ENCODE measurements around the gene GCNT4.

Gene GCNT4

DNA sequence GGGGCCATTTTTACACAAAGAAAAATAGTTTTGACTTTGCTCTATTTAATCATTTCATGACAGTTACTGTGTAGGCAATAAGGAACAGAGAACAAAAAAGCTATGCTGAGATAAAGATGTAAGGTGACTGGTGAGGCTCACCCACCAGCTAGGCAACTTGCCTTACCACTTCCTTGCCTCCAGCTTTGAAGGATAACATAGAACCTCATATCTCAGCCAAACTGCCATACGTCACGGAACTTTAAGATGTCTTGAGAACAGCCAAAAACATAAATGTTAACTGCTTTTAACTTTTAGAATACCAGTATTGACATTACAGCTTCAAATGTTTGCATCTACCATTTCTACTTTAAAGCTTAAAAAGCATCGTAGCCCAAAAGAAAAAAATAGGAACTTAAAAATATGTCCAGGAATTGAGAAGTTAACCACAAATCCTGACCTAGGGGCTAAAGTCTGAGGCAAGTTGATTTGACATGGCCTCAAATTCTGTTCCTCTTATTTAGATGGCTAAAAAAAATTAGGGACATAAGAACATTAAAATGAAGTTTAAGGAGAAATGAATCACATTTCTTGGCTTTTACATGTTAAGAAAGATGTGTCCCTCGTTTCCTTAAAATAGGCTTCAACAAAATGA lies 7.7 kb upstream of the GCNT4 start:
- no peak for TF ChIP-seq JUND (IDR thresholded peaks at IDR 0.05; ENCODE audit: low read depth)
- in situ Hi-C loops (cut with HindIII; ENCODE audit: low pct_unique_long_range_greater_than_20kb, low sequenced_read_pairs): no loop called here
- no peak for DNase-seq (ENCODE audit: low read depth in 1 of 2, low spot score in 1 of 2)

GRCh38 chr5:75058986-75059535 lies 6.7 kb upstream of the GCNT4 start:
- DNase-seq (ENCODE audit: low read depth in 1 of 2, low spot score in 1 of 2): no peak
- no peak for TF ChIP-seq JUND (IDR thresholded peaks at IDR 0.05; ENCODE audit: low read depth)
- in situ Hi-C loops (cut with HindIII; ENCODE audit: low pct_unique_long_range_greater_than_20kb, low sequenced_read_pairs): no loop called here

GRCh38 chr5:75057561-75057960 lies 5.2 kb upstream of the GCNT4 start:
- TF ChIP-seq JUND (IDR thresholded peaks at IDR 0.05; ENCODE audit: low read depth): no peak

GRCh38 chr5:75055727-75056144 lies 3.4 kb upstream of the GCNT4 start:
- TF ChIP-seq JUND (IDR thresholded peaks at IDR 0.05; ENCODE audit: low read depth): no peak
- DNase-seq (ENCODE audit: low read depth in 1 of 2, low spot score in 1 of 2): no peak
- in situ Hi-C loops (cut with HindIII; ENCODE audit: low pct_unique_long_range_greater_than_20kb, low sequenced_read_pairs): no loop called here

More at GRCh38 chr5:75057561-75057960, 5.2 kb upstream of the GCNT4 start:
- in situ Hi-C loops (cut with HindIII; ENCODE audit: low pct_unique_long_range_greater_than_20kb, low sequenced_read_pairs): no loop called here
- DNase-seq (ENCODE audit: low read depth in 1 of 2, low spot score in 1 of 2): no peak

DNA sequence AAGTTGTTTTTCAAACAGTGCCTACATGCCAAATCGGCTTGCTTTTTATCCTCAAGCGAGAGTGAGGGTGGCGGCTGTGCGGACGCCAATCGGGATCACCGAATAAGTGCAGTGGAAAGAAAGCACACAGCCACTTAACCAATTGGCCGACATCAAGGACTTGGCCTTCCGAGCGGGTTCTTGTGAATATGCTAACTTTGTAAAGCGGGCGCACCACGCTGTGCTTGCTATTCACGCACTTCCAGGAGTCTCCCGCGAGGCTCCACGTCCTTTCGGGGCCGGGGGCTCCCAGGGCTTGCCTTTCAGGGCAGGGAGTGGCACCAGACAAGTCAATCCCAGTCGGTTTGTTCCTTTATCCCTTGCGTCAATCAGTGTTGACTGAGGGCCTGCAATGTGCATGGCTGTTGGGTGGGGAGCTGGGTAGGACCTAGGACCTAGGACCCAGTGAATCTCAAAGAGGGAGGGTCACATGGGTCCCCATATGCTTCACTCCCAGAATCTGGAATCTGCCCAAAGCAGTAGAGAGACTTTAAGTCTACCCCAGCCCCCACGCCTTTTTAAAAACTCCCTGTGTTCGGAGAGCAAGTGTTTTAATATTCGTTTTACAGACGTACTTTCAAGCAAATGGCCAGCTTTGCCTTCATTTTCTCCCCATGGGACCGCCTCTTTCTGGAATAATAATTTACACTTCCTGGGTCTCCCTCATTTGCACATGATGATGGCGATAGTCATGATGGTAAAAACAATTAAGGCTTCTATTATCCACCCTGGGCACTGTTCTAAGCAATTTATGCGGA lies 2.0 kb upstream of the GCNT4 start:
- no peak for DNase-seq (ENCODE audit: low read depth in 1 of 2, low spot score in 1 of 2)
- TF ChIP-seq JUND (IDR thresholded peaks at IDR 0.05; ENCODE audit: low read depth): no peak
- in situ Hi-C loops (cut with HindIII; ENCODE audit: low pct_unique_long_range_greater_than_20kb, low sequenced_read_pairs): no loop called here

DNA sequence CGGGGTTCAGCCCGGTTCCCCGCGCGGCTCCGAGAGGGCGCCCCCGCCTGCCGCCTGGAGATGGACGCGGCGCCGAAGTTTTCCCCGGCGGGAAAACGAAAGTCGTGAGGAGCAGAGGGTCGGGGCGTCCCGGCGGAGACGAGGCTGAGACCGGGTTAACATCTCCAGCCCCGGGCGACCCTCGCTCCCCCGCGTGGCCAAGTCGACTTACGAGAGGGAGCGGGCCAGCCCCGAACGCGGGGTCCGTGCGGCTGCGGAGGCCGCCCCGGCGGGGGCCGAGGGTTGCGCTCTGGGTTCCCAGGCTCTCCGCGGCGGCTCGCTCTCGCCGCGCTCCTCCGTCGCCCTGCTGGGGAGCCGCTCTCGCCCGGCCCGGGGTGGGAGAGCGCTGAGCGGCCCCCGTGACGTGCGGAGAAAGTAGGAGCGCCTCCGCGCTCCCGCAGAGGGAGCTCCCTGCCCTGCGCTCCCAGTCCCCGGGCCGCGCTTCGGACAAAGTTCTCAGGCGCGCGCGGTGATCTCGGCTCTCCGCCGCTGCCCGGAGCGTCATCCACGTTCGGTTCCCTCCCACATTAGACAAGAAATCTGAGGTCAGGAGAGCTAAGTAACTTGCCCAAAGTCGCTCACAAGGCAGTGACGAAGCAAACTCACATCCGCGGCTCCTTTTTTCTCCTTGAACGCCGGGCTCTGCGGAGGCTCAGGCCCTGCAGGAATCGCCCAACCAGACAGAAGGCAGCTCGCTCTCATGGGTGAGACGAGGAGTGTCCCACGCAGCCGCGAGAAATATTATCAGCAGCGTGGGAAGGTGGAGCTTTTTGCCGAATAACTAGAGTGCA lies 1.2 kb upstream of the GCNT4 start:
- no peak for TF ChIP-seq JUND (IDR thresholded peaks at IDR 0.05; ENCODE audit: low read depth)
- peak; percentile 39 to 61 for DNase-seq (ENCODE audit: low read depth in 1 of 2, low spot score in 1 of 2)
- in situ Hi-C loops (cut with HindIII; ENCODE audit: low pct_unique_long_range_greater_than_20kb, low sequenced_read_pairs): no loop called here

GRCh38 chr5:75053054-75053303 lies 621 bp upstream of the GCNT4 start:
- no peak for DNase-seq (ENCODE audit: low read depth in 1 of 2, low spot score in 1 of 2)
- no peak for TF ChIP-seq JUND (IDR thresholded peaks at IDR 0.05; ENCODE audit: low read depth)
- in situ Hi-C loops (cut with HindIII; ENCODE audit: low pct_unique_long_range_greater_than_20kb, low sequenced_read_pairs): no loop called here

DNA sequence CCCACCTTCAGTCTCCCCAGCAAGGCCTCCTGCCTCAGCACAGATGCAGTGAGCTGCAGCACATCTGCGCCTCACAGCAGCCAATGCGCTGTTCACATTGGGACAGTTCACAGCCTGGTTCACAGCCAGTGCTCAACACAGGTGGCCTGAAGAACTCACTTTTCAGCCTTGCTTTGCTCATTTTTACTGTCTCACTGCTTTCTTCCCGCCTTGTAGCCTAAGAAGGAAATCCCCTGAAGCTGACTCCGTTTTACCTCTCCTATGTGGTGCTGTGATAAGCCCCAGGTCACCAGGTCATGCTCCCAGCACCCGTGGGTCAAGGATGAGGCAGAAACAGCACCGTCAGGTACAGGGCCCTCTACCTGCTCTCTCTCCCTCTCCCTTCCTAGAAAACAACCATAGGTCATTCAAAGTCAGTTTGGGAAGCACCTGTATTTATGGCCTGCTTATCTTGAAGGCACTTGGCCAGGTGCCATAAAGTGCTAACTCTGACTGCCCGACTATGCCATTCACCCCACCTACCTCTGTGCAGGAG lies 1.1 kb downstream of the GCNT4 start:
- in situ Hi-C loops (cut with HindIII; ENCODE audit: low pct_unique_long_range_greater_than_20kb, low sequenced_read_pairs): no loop called here
- no peak for TF ChIP-seq JUND (IDR thresholded peaks at IDR 0.05; ENCODE audit: low read depth)
- no peak for DNase-seq (ENCODE audit: low read depth in 1 of 2, low spot score in 1 of 2)

GRCh38 chr5:75050415-75050814 lies 1.9 kb downstream of the GCNT4 start:
- TF ChIP-seq JUND (IDR thresholded peaks at IDR 0.05; ENCODE audit: low read depth): no peak
- peak in 1 of 2 experiments; percentile 25 for DNase-seq (ENCODE audit: low read depth in 1 of 2, low spot score in 1 of 2)
- in situ Hi-C loops (cut with HindIII; ENCODE audit: low pct_unique_long_range_greater_than_20kb, low sequenced_read_pairs): no loop called here

DNA sequence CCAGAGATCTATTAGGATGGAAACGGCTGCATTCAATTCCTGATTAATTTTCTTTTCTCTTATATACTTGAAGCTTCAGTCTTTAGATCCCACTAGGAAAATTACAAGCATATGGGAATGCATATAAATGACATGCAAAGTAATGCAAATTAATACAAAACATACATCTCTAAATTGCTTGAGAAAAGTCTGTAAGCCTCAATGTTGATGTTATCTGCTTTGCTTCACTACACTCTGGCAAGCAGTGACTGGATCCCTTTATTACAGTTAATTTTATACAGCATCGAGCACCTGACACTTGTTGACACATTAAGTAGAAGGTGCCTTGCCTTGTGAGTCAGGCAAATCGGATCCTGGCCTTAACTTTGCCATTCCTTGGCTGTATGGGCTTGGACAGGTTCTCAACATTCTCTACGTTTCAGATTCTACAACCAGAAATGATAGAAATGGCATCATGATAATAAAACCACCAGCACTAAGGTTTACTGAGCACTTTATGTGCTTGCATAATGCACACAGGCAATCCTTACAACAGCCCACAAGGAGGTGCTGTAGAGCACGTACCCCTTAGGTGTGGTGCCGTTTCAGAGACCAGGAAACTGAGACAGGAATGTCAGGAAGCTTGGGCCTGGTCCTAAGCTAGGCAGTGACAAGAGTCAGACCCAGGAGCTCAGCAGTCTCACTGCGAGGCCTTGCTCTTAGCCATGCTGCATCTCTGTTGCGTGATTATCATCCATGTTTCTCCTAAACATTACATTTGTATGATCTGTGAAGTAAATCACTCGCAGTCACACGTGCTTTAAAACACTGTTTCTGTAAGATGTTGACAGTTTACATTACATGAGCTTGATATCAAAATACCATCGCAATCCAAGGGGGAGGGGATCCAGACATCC lies 2.7 kb downstream of the GCNT4 start:
- in situ Hi-C loops (cut with HindIII; ENCODE audit: low pct_unique_long_range_greater_than_20kb, low sequenced_read_pairs): no loop called here
- TF ChIP-seq JUND (IDR thresholded peaks at IDR 0.05; ENCODE audit: low read depth): no peak
- peak; percentile 44 to 82 for DNase-seq (ENCODE audit: low read depth in 1 of 2, low spot score in 1 of 2)

DNA sequence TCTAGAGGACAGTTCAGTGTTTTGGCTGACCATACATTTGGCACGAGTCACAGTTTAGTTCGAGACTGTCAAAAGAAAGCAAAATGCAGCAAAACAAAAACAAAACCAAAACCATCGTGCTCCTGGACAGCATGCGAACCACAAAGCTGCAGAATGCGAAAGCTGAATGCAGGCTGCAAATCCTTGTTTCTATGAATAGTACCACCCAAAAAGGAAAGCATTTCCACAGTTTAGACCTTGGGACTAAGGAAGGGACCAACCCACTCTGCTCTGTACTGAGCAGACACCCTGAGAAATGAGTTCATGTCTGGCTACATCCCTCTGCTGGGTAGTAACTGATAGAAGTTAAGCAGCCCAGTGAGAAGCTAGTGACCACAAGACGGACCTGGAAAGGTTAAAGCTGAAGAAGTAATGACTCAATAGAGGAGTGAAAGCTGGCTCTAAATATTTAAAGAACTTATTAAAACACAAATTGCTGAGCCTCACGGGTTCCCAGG lies 3.9 kb downstream of the GCNT4 start:
- in situ Hi-C loops (cut with HindIII; ENCODE audit: low pct_unique_long_range_greater_than_20kb, low sequenced_read_pairs): no loop called here
- no peak for TF ChIP-seq JUND (IDR thresholded peaks at IDR 0.05; ENCODE audit: low read depth)
- DNase-seq (ENCODE audit: low read depth in 1 of 2, low spot score in 1 of 2): no peak

Measured in T47D (cell line).